Esophagus muscularis mucosa (tissue), 4 donors: ENCODE results near the gene GATM. TPM values are rescaled to one million over a fixed set of nuclear protein-coding genes. Genes with fewer than 3 reads are reported as not detected.

ENCODE experiments used
- DNase-seq: peaks from one replicate; pipeline ENCODE4 v3.0.0-alpha.2; 2017; ENCODE audit errors: extremely low spot score
- H3K27ac ChIP-seq, 4 donors: fragments of 200-600 bp; sonication (generic); replicated peaks in 1 of 4; 1 replicate in 3 of 4; 2 replicates in 1 of 4; pipeline ENCODE4 v1.5.1; 2016 to 2019; ENCODE audit warnings: mild to moderate bottlenecking in 1 of 4
- H3K27me3 ChIP-seq, 4 donors: fragments of 200-600 bp; sonication (generic); one replicate each; pipeline versions ENCODE4 v1.5.1 to v1.6.0; 2016 to 2019
- H3K36me3 ChIP-seq, 4 donors: fragments of 200-600 bp; sonication (generic); one replicate each; pipeline ENCODE4 v1.5.1; 2016 to 2019
- H3K4me1 ChIP-seq, 4 donors: fragments of 200-600 bp; sonication (generic); one replicate each; pipeline ENCODE4 v1.5.1; 2016 to 2019
- H3K4me3 ChIP-seq, 4 donors: fragments of 200-600 bp; sonication (generic); 1 replicate in 2 of 4; 2 replicates in 2 of 4; pipeline ENCODE4 v1.5.1; 2016 to 2019; ENCODE audit warnings: mild to moderate bottlenecking in 4 of 4, moderate library complexity in 1 of 4
- H3K9me3 ChIP-seq, 4 donors: fragments of 200-600 bp; sonication (generic); 1 replicate in 3 of 4; 2 replicates in 1 of 4; pipeline ENCODE4 v1.5.1; 2016 to 2019
- EP300 ChIP-seq: sonication (generic); formaldehyde crosslinking; IDR thresholded peaks from one replicate; pipeline ENCODE4 v1.6.1; 2017; ENCODE audit warnings: antibody characterized with exemption
- POLR2A ChIP-seq: fragments of 450-650 bp; IDR thresholded peaks from one replicate; pipeline ENCODE4 v1.6.1; 2017; ENCODE audit warnings: antibody characterized with exemption, moderate library complexity, mild to moderate bottlenecking, low read depth
- POLR2AphosphoS5 ChIP-seq, 2 donors: sonication (generic); formaldehyde crosslinking; IDR thresholded peaks; one replicate each; pipeline ENCODE4 v1.6.1; 2017; ENCODE audit warnings: antibody characterized with exemption in 2 of 2
- WGBS: methylation state at CpG from one replicate; pipeline ENCODE4 v1.1.5; 2018; 5-methylcytosine and 5-hydroxymethylcytosine counted together
- intact Hi-C: fragments of 100-400 bp; cut with DNase I; formaldehyde crosslinking; loops from one replicate; pipeline ENCODE4 v1.15.1; 2023
- total RNA-seq, 4 donors: library from RNA; depleted of rRNA; stranded (reverse); fragments of >200 nt; gene quantifications; one replicate each; pipeline versions ENCODE4 v1.1.0 to v1.2.1, GENCODE V29; 2016
- TF ChIP-seq, protein P1 (sequence below), 3 experiments: fragments of 200-600 bp in 2 of 3; fragments of 450-650 bp in 1 of 3; sonication (generic) in 2 of 3; IDR thresholded peaks; one replicate each; pipeline ENCODE4 v1.5.1; 2017 to 2019; ENCODE audit warnings: antibody characterized with exemption in 3 of 3, mild to moderate bottlenecking in 2 of 3, moderate library complexity in 1 of 3

The GATM gene
- total RNA-seq, 4 donors from 2014 or later, result 21.7 to 34.2 (median 24.4) TPM

DNA sequence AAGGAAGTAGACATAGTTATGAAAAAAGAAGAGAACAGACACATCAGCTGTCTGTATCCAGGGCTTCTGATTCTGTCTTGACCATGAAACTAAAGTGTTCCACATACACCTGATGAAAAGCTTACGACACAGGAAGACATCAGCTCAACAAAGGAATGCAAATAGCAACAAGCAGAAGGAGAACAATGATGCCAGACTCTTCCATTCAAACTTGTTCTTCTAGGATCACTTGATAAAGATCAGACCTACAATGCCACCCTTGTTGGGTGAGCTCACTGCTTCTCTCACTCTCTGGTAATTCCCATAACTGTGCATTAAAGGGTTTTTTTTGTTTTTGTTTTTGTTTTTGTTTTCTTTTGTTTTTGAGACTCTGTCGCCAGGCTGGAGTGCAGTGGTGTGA is 49.7 kb downstream of the GATM start:
- peaks cover 0 to 4% (median 0%) of the 10 kb centered on the region in 4 donors for H3K27me3 ChIP-seq
- H3K27ac ChIP-seq, result no peak overlapping the region
- intact Hi-C loops, result no loop called here
- H3K4me1 ChIP-seq, result peaks cover 0 to 8% (median 4%) of the 10 kb centered on the region in 4 donors
- no peaks in the 10 kb centered on the region for H3K9me3 ChIP-seq
- no peak overlapping the region for H3K4me3 ChIP-seq
- DNase-seq, result no peak
- 39% methylated on average over 2 of the region's 2 CpGs for WGBS
- no peaks in the 10 kb centered on the region for H3K36me3 ChIP-seq
- TF ChIP-seq, protein P1, sequence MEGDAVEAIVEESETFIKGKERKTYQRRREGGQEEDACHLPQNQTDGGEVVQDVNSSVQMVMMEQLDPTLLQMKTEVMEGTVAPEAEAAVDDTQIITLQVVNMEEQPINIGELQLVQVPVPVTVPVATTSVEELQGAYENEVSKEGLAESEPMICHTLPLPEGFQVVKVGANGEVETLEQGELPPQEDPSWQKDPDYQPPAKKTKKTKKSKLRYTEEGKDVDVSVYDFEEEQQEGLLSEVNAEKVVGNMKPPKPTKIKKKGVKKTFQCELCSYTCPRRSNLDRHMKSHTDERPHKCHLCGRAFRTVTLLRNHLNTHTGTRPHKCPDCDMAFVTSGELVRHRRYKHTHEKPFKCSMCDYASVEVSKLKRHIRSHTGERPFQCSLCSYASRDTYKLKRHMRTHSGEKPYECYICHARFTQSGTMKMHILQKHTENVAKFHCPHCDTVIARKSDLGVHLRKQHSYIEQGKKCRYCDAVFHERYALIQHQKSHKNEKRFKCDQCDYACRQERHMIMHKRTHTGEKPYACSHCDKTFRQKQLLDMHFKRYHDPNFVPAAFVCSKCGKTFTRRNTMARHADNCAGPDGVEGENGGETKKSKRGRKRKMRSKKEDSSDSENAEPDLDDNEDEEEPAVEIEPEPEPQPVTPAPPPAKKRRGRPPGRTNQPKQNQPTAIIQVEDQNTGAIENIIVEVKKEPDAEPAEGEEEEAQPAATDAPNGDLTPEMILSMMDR (IDR thresholded peaks at IDR 0.05), result no peak

DNA sequence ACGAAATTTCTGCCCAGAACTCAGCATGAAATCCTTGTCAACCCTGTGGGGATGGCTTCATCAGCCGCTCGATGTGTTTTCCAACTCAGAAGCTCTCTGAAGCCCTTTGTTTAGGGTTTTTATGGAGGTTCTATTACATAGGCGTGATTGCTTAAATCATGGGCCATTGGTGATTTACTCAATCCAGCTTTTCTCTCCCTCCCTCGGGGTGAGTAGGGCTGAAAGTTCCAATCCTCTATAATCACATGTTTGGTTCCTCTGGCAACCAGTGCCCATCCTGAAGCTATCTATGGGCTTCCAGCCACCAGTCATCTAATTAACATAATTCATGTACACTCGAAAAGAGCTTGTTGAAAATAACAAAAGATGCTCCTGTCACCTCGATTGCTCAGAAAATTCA is 51.6 kb downstream of the GATM start:
- Histone ChIP-seq H3K27me3 (peaks cover 0 to 4% (median 0%) of the 10 kb centered on the region in 4 donors), H3K4me1 (no peaks in the 10 kb centered on the region), H3K4me3 (no peak overlapping the region), H3K36me3 (no peaks in the 10 kb centered on the region), H3K27ac (no peak overlapping the region), H3K9me3 (no peaks in the 10 kb centered on the region)
- TF ChIP-seq POLR2A (no peak), EP300 (no peak), POLR2AphosphoS5 (IDR thresholded peaks at IDR 0.05) (no peak)
- TF ChIP-seq, protein P1 (IDR thresholded peaks at IDR 0.05), result no peak
- no peak for DNase-seq
- intact Hi-C loops, result no loop called here
- 71% methylated on average over 7 of the region's 7 CpGs for WGBS

DNA sequence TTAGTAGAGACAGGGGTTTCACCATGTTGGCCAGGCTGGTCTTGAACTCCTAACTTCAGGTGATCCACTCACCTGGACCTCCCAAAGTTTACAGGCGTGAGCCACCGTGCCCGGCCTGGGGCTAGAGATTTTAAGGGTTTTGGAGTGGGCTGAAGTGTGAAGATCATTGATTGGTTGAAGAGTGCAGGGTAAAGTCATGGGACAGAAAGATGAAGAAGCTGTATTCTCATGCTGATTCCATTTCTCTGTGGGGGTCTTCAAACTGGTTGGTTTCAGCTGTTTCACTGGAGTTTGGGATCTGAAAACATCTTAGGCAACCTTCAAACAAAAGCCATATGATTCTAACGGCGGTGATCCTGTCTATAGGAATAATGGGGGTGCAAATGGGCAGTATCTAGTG is 52.1 kb downstream of the GATM start:
- Histone ChIP-seq H3K4me1 (no peaks in the 10 kb centered on the region), H3K4me3 (no peak overlapping the region), H3K9me3 (no peaks in the 10 kb centered on the region), H3K27me3 (peaks cover 0 to 4% (median 0%) of the 10 kb centered on the region in 4 donors), H3K36me3 (no peaks in the 10 kb centered on the region), H3K27ac (no peak overlapping the region)
- no peak for TF ChIP-seq EP300
- no peak for TF ChIP-seq POLR2AphosphoS5 (IDR thresholded peaks at IDR 0.05)
- TF ChIP-seq, protein P1 (IDR thresholded peaks at IDR 0.05), result no peak
- no peak for TF ChIP-seq POLR2A
- no peak for DNase-seq
- intact Hi-C loops, result no loop called here
- 80% methylated on average over 5 of the region's 5 CpGs for WGBS

DNA sequence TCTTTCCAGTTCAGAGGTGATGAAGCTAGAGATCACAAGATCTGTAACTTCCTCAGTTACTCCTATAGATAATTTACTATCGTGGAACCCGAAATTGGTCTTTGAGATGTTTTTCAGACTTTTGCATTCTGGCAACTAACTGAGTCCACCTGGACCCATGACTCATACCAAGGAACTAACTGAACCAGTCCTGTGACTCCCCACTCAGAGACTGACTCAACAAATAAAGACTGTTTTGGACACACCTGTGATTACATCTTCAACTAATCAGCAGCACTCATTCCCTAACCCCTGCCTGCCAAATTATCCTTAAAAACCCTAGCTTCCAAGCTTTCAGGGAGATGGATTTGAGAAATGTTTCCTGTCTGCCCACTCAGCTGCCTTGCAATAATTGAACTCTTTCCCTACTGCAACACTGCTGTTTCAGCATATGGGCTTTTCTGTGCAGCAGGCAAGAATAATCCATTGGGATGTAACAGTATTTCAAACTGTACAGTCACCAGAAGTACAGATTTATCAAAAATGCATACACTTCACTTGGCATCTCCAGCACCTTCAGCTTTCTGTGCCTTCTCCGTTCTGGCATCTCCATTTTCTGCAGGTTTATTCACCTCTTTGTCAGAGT is 57.7 kb downstream of the GATM start:
- Histone ChIP-seq H3K36me3 (no peaks in the 10 kb centered on the region), H3K4me1 (no peaks in the 10 kb centered on the region), H3K27me3 (peaks cover 0 to 13% (median 0%) of the 10 kb centered on the region in 4 donors), H3K27ac (no peak overlapping the region), H3K9me3 (no peaks in the 10 kb centered on the region), H3K4me3 (no peak overlapping the region)
- no peak for TF ChIP-seq POLR2A
- TF ChIP-seq EP300, result no peak
- TF ChIP-seq, protein P1 (IDR thresholded peaks at IDR 0.05), result no peak
- TF ChIP-seq POLR2AphosphoS5 (IDR thresholded peaks at IDR 0.05), result no peak
- DNase-seq, result no peak
- WGBS, result 80% methylated on average over 3 of the region's 3 CpGs
- intact Hi-C loops, result no loop called here
